SH-SY5Y (cell line): Measurements from ENCODE around the gene TSC22D2.

Experiments used
- GATA2 ChIP-seq: IDR thresholded peaks from 2 replicates; pipeline ENCODE4 v1.6.1; 2011; ENCODE audit warnings: mild to moderate bottlenecking, low read depth, low read length
- GATA3 ChIP-seq: IDR thresholded peaks from 2 replicates; pipeline ENCODE4 v1.6.1; 2011; ENCODE audit warnings: low read depth, mild to moderate bottlenecking, low read length, moderate library complexity

DNA sequence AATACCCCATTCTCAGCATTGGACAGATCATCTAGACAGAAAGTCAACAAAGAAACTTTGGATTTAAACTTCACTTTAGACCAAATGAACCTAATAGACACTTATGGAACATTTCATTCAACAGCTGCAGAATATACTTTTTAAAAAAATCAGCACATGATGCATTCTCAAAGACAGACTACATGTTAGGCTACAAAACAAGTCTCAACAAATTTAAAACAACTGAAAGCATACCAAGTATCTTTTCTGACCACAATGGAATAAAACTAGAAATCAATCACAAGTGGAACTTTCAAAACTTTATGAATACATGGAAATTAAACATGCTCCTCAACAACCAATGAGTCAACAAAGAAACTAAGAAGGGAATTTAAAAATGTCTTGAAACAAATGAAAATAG is 100.3 kb downstream of the TSC22D2 start:
- TF ChIP-seq GATA2 (no peak), GATA3 (no peak)
